Thymus (tissue), 11 donors: ENCODE data around the gene LRMDA. TPM values are rescaled to one million over a fixed set of nuclear protein-coding genes. Genes with fewer than 3 reads are reported as not detected.

Source experiments
- DNase-seq, 9 donors: peaks; one replicate each; pipeline ENCODE4 v3.0.0-alpha.2; 2013; ENCODE audit warnings: low spot score in 9 of 9, low read depth in 6 of 9, missing footprints in 1 of 9
- H3K27ac ChIP-seq, 2 donors: one replicate each; pipeline ENCODE4 v1.5.1; 2013; ENCODE audit warnings: control low read depth in 1 of 2, low read depth in 1 of 2, low read length in 1 of 2, mild to moderate bottlenecking in 1 of 2, moderate library complexity in 1 of 2
- H3K27me3 ChIP-seq, 2 donors: one replicate each; pipeline ENCODE4 v1.5.1; 2013; ENCODE audit warnings: low read length in 1 of 2; ENCODE audit not compliant: control insufficient read depth in 2 of 2, insufficient read depth in 1 of 2
- H3K36me3 ChIP-seq, 2 donors: one replicate each; pipeline ENCODE4 v1.5.1; 2013; ENCODE audit warnings: low read length in 1 of 2, mild to moderate bottlenecking in 1 of 2, moderate library complexity in 1 of 2; ENCODE audit not compliant: control insufficient read depth in 2 of 2, insufficient read depth in 2 of 2
- H3K4me1 ChIP-seq, 2 donors: one replicate each; pipeline ENCODE4 v1.5.1; 2013; ENCODE audit warnings: low read length in 2 of 2; ENCODE audit not compliant: control insufficient read depth in 2 of 2, insufficient read depth in 2 of 2
- H3K4me3 ChIP-seq, 2 donors: one replicate each; pipeline ENCODE4 v1.5.1; 2013; ENCODE audit warnings: low read length in 2 of 2, control low read depth in 1 of 2, mild to moderate bottlenecking in 1 of 2
- H3K9me3 ChIP-seq, 2 donors: one replicate each; pipeline ENCODE4 v1.5.1; 2013; ENCODE audit warnings: low read length in 1 of 2, mild to moderate bottlenecking in 1 of 2; ENCODE audit not compliant: control insufficient read depth in 2 of 2, insufficient read depth in 1 of 2
- WGBS: extraction: QIAGEN DNeasy Blood & Tissue Kit; methylation state at CpG from one replicate; pipeline ENCODE4 v1.1.7; 2013; 5-methylcytosine and 5-hydroxymethylcytosine counted together
- polyA plus RNA-seq: library from polyadenylated mRNA; stranded (reverse); fragments of 200-250 nt; gene quantifications from one replicate; pipeline ENCODE4 v1.2.3, GENCODE V29; 2013
- total RNA-seq: library from RNA; stranded (reverse); fragments of 120-200 nt; gene quantifications from one replicate; pipeline ENCODE4 v1.2.4, GENCODE V29; 2013
- donor health status: healthy.

Gene LRMDA
- total and polyA plus RNA-seq, 2 donors = 2.5 to 4.6 TPM

- 98% methylated on average over 1 of the region's 1 CpG for WGBS
- no peaks in the 10 kb centered on the region for H3K9me3 ChIP-seq
- H3K27me3 ChIP-seq = no peaks in the 10 kb centered on the region
- H3K4me3 ChIP-seq = no peak overlapping the region
- H3K4me1 ChIP-seq = no peaks in the 10 kb centered on the region
- no peak overlapping the region for H3K27ac ChIP-seq
- H3K36me3 ChIP-seq = no peaks in the 10 kb centered on the region
- DNase-seq = no peak
Observed at GRCh38 chr10:76168437-76168836, 737.0 kb downstream of the LRMDA start.

GRCh38 chr10:76169246-76169645 lies 737.8 kb downstream of the LRMDA start:
- Histone ChIP-seq H3K27me3 (no peaks in the 10 kb centered on the region), H3K9me3 (no peaks in the 10 kb centered on the region), H3K36me3 (no peaks in the 10 kb centered on the region), H3K4me3 (no peak overlapping the region), H3K27ac (no peak overlapping the region), H3K4me1 (no peaks in the 10 kb centered on the region)
- DNase-seq = no peak
- 95% methylated on average over 2 of the region's 2 CpGs for WGBS

- no peaks in the 10 kb centered on the region for H3K27me3 ChIP-seq
- H3K4me1 ChIP-seq = no peaks in the 10 kb centered on the region
- no peaks in the 10 kb centered on the region for H3K9me3 ChIP-seq
- H3K36me3 ChIP-seq = no peaks in the 10 kb centered on the region
- DNase-seq = no peak
- no peak overlapping the region for H3K27ac ChIP-seq
- no peak overlapping the region for H3K4me3 ChIP-seq
- 99% methylated on average over 2 of the region's 2 CpGs for WGBS
Observed at GRCh38 chr10:76172020-76172419, 740.6 kb downstream of the LRMDA start.

- Histone ChIP-seq H3K27ac (no peak overlapping the region), H3K4me1 (no peaks in the 10 kb centered on the region), H3K36me3 (no peaks in the 10 kb centered on the region), H3K4me3 (no peak overlapping the region), H3K9me3 (no peaks in the 10 kb centered on the region), H3K27me3 (no peaks in the 10 kb centered on the region)
- no peak for DNase-seq
- 95% methylated on average over 9 of the region's 9 CpGs for WGBS
Observed at GRCh38 chr10:76175533-76176165, 744.2 kb downstream of the LRMDA start.

- Histone ChIP-seq H3K36me3 (no peaks in the 10 kb centered on the region), H3K27me3 (no peaks in the 10 kb centered on the region), H3K27ac (no peak overlapping the region), H3K4me3 (no peak overlapping the region), H3K9me3 (no peaks in the 10 kb centered on the region), H3K4me1 (no peaks in the 10 kb centered on the region)
- no peak for DNase-seq
- 98% methylated on average over 9 of the region's 9 CpGs for WGBS
Observed at GRCh38 chr10:76176166-76176550, 744.7 kb downstream of the LRMDA start.

- H3K27ac ChIP-seq = no peak overlapping the region
- no peaks in the 10 kb centered on the region for H3K9me3 ChIP-seq
- no peaks in the 10 kb centered on the region for H3K36me3 ChIP-seq
- no peak overlapping the region for H3K4me3 ChIP-seq
- DNase-seq = no peak
- H3K27me3 ChIP-seq = no peaks in the 10 kb centered on the region
- H3K4me1 ChIP-seq = no peaks in the 10 kb centered on the region
- WGBS = 94% methylated on average over 2 of the region's 2 CpGs
Observed at GRCh38 chr10:76177936-76178335, 746.5 kb downstream of the LRMDA start.

GRCh38 chr10:76178532-76179292 lies 747.3 kb downstream of the LRMDA start:
- Histone ChIP-seq H3K36me3 (no peaks in the 10 kb centered on the region), H3K4me3 (no peak overlapping the region), H3K9me3 (no peaks in the 10 kb centered on the region), H3K4me1 (no peaks in the 10 kb centered on the region), H3K27me3 (no peaks in the 10 kb centered on the region), H3K27ac (no peak overlapping the region)
- no peak for DNase-seq
- WGBS = 87% methylated on average over 4 of the region's 4 CpGs

GRCh38 chr10:76179806-76180205 lies 748.4 kb downstream of the LRMDA start:
- H3K27me3 ChIP-seq = no peaks in the 10 kb centered on the region
- no peaks in the 10 kb centered on the region for H3K36me3 ChIP-seq
- no peak overlapping the region for H3K4me3 ChIP-seq
- H3K4me1 ChIP-seq = no peaks in the 10 kb centered on the region
- H3K27ac ChIP-seq = no peak overlapping the region
- no peak for DNase-seq
- WGBS = 94% methylated on average over 5 of the region's 5 CpGs
- H3K9me3 ChIP-seq = no peaks in the 10 kb centered on the region

GRCh38 chr10:76184647-76185046 lies 753.2 kb downstream of the LRMDA start:
- H3K27me3 ChIP-seq = no peaks in the 10 kb centered on the region
- 97% methylated on average over 5 of the region's 5 CpGs for WGBS
- no peaks in the 10 kb centered on the region for H3K36me3 ChIP-seq
- no peak for DNase-seq
- no peaks in the 10 kb centered on the region for H3K4me1 ChIP-seq
- no peak overlapping the region for H3K4me3 ChIP-seq
- H3K9me3 ChIP-seq = no peaks in the 10 kb centered on the region
- no peak overlapping the region for H3K27ac ChIP-seq
